Right renal cortex interstitium (tissue), 3 donors: Measurements from ENCODE around the gene CD8B2. TPM values are rescaled to one million over a fixed set of nuclear protein-coding genes. Genes with fewer than 3 reads are reported as not detected.
"Not testable (repeated sequence)": the region's sequence is repeated elsewhere in the genome, so short reads cannot be mapped to it uniquely, and the experiment has no call there.

Experiments used
- DNase-seq, 3 donors: peaks; one replicate each; pipeline ENCODE4 v3.0.0-alpha.2; 2013; ENCODE audit warnings: low read depth in 3 of 3, low spot score in 2 of 3
- polyA plus RNA-seq, 3 donors: library from polyadenylated mRNA; unstranded; fragments of 120-200 nt; gene quantifications; one replicate each; pipeline ENCODE4 v1.2.1, GENCODE V29; 2013; ENCODE audit not compliant: insufficient read length in 3 of 3

Gene CD8B2
- polyA plus RNA-seq = under 1 TPM; 0.18 to 0.24 (median 0.18) TPM

GRCh38 chr2:106486551-106487385, at the start of gene CD8B2:
Gene CD8B2 (plus strand): TSS chr2:106487364. CDS start chr2:106487427, 63 bp downstream.
- DNase-seq = not testable (repeated sequence)

GRCh38 chr2:106461882-106462281, 25.3 kb upstream of the CD8B2 start:
- DNase-seq = not testable (repeated sequence)

- DNase-seq = not testable (repeated sequence)
Measured at GRCh38 chr2:106467516-106467915, 19.6 kb upstream of the CD8B2 start.

- DNase-seq = not testable (repeated sequence)
Measured at GRCh38 chr2:106468107-106468506, 19.1 kb upstream of the CD8B2 start, which contains the start of gene RGPD3. Gene RGPD3 (minus strand): TSS chr2:106468413. CDS start chr2:106468288, 125 bp downstream.

GRCh38 chr2:106470658-106471057, 16.5 kb upstream of the CD8B2 start:
- not testable (repeated sequence) for DNase-seq

- not testable (repeated sequence) for DNase-seq
Measured at GRCh38 chr2:106477647-106478046, 9.5 kb upstream of the CD8B2 start.

- DNase-seq = not testable (repeated sequence)
Measured at GRCh38 chr2:106479563-106479962, 7.6 kb upstream of the CD8B2 start.

GRCh38 chr2:106487386-106488191, 425 bp downstream of the CD8B2 start:
- not testable (repeated sequence) for DNase-seq

- DNase-seq = not testable (repeated sequence)
Measured at GRCh38 chr2:106489701-106490100, 2.5 kb downstream of the CD8B2 start.

GRCh38 chr2:106492399-106492798, 5.2 kb downstream of the CD8B2 start:
- not testable (repeated sequence) for DNase-seq

- peak in 1 of 3 donors; percentile 10 for DNase-seq
Measured at GRCh38 chr2:106492913-106493312, 5.7 kb downstream of the CD8B2 start.

- DNase-seq = not testable (repeated sequence)
Measured at GRCh38 chr2:106498549-106498948, 11.4 kb downstream of the CD8B2 start.

GRCh38 chr2:106500350-106500749, 13.2 kb downstream of the CD8B2 start:
- DNase-seq = not testable (repeated sequence)

GRCh38 chr2:106502351-106502750, 15.2 kb downstream of the CD8B2 start:
- not testable (repeated sequence) for DNase-seq

- DNase-seq = not testable (repeated sequence)
Measured at GRCh38 chr2:106504192-106504591, 17.0 kb downstream of the CD8B2 start.

- not testable (repeated sequence) for DNase-seq
Measured at GRCh38 chr2:106504787-106505186, 17.6 kb downstream of the CD8B2 start.

- DNase-seq = not testable (repeated sequence)
Measured at GRCh38 chr2:106506002-106506687, 19.0 kb downstream of the CD8B2 start.

- not testable (repeated sequence) for DNase-seq
Measured at GRCh38 chr2:106508660-106509373, 21.7 kb downstream of the CD8B2 start.

GRCh38 chr2:106509374-106509770, 22.2 kb downstream of the CD8B2 start:
- DNase-seq = not testable (repeated sequence)

- DNase-seq = not testable (repeated sequence)
Measured at GRCh38 chr2:106510791-106511190, 23.6 kb downstream of the CD8B2 start.
